Measurements from ENCODE around the gene PDE1C.
"Not testable (repeated sequence)": the region's sequence is repeated elsewhere in the genome, so short reads cannot be mapped to it uniquely, and the experiment has no call there.

Gene PDE1C

DNA sequence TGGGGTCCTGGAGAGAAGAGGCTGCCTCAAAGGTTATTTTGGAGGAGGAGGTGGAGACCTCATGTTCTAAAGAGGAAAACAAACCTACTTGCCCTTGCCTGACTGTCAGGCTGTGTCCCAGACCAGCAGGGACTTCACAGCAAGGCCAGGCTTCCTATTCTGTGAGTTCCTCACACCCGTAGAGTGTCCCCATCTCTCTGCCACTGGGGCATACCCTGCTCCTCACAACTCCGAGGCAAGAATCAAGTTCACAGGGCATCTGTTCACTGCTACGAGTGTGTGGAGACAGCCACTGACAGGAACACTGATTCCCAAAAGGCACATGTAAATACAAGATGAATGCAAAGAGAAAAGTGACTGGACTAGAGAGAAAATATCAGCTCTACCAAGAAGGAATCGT, 38.0 kb downstream of the PDE1C start:
- no peak overlapping the region for H3K27ac Mint-ChIP-seq (ENCODE audit: low read depth)
- peaks cover 23% of the 10 kb centered on the region for H3K9me3 Mint-ChIP-seq
- ATAC-seq (replicated peaks; ENCODE audit: extremely low read depth, poor library complexity, severe bottlenecking) = no peak
- DNase-seq (ENCODE audit: low spot score in 2 of 2) = no peak
- no peaks in the 10 kb centered on the region for H3K36me3 Mint-ChIP-seq (ENCODE audit: insufficient read depth)
- no peak overlapping the region for H3K4me3 Mint-ChIP-seq
- H3K27me3 Mint-ChIP-seq = no peaks in the 10 kb centered on the region
- H3K4me1 Mint-ChIP-seq = no peaks in the 10 kb centered on the region

DNA sequence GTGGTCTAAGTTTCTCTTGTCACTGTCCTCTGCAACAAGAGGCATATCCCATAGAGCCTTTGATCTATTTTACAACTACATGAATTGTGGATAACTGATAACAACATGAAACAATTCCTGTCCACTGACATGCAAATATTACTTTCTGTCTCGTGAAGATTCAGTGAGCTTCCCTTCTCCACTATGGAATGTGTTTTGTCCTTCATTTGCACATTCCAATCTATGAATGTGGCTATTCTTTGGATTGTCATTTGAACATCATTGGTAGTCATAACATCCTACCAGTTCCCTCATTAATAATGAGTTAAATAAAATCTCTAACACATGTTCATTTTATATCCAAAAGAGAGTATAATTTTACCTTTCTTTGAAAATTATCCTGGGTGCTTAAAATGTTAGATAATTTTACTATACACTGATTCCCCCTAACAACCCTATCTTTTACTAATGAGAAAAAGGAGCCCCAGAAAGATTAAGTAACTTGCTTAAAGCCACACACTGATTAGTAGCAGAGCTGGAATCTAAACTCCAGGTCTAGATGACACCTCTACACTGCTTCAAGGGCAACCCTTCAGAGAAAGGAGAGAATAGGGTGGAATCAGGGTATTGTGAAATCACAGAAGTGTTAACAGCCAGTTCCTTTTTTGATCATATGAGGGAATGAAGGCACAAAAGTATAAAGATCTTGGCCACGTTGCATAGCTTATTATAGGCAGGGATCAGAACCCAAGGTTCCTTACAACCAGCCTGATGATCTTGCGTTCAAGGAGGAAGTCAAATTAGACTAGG, 39.1 kb downstream of the PDE1C start:
- no peak for DNase-seq (ENCODE audit: low spot score in 2 of 2)
- Mint-ChIP-seq H3K36me3 (ENCODE audit: insufficient read depth) (peaks cover 1% of the 10 kb centered on the region), H3K9me3 (peaks cover 19% of the 10 kb centered on the region), H3K4me3 (no peak overlapping the region), H3K27ac (ENCODE audit: low read depth) (no peak overlapping the region), H3K27me3 (no peaks in the 10 kb centered on the region), H3K4me1 (no peaks in the 10 kb centered on the region)
- ATAC-seq (replicated peaks; ENCODE audit: extremely low read depth, poor library complexity, severe bottlenecking) = no peak

- H3K4me3 Mint-ChIP-seq = no peak overlapping the region
- no peaks in the 10 kb centered on the region for H3K27me3 Mint-ChIP-seq
- H3K9me3 Mint-ChIP-seq = peaks cover 11% of the 10 kb centered on the region
- ATAC-seq (replicated peaks; ENCODE audit: extremely low read depth, poor library complexity, severe bottlenecking) (no peak), DNase-seq (ENCODE audit: low spot score in 2 of 2) (no peak)
- peaks cover 2% of the 10 kb centered on the region for H3K36me3 Mint-ChIP-seq (ENCODE audit: insufficient read depth)
- H3K27ac Mint-ChIP-seq (ENCODE audit: low read depth) = no peak overlapping the region
- no peaks in the 10 kb centered on the region for H3K4me1 Mint-ChIP-seq
Observed at GRCh38 chr7:32026083-32026425, 44.2 kb downstream of the PDE1C start.

- no peak overlapping the region for H3K4me3 Mint-ChIP-seq
- peaks cover 11% of the 10 kb centered on the region for H3K9me3 Mint-ChIP-seq
- H3K27ac Mint-ChIP-seq (ENCODE audit: low read depth) = no peak overlapping the region
- H3K27me3 Mint-ChIP-seq = no peaks in the 10 kb centered on the region
- DNase-seq (ENCODE audit: low spot score in 2 of 2) (no peak), ATAC-seq (replicated peaks; ENCODE audit: extremely low read depth, poor library complexity, severe bottlenecking) (no peak)
- H3K36me3 Mint-ChIP-seq (ENCODE audit: insufficient read depth) = peaks cover 2% of the 10 kb centered on the region
- H3K4me1 Mint-ChIP-seq = no peaks in the 10 kb centered on the region
Observed at GRCh38 chr7:32025381-32026082, 44.7 kb downstream of the PDE1C start.

DNA sequence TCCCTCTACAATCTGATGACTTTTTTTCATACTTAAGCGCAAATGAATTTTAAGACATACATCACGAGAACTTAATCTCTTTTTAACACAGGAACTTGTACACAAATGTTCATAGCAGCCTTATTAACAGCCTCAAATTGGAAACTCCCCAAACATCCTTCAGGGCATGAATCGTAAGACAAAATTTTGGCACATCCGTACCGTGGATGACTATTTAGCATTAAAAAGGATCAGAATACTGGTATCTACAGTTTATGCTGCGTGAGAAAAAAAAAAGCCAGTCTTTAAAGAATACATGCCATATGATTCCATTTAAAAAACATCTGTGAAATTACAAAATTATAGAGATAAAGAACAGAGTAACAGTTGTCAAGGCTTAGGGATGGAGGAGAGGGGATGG, 46.8 kb downstream of the PDE1C start:
- DNase-seq (ENCODE audit: low spot score in 2 of 2) (no peak), ATAC-seq (replicated peaks; ENCODE audit: extremely low read depth, poor library complexity, severe bottlenecking) (no peak)
- Mint-ChIP-seq H3K27me3 (no peaks in the 10 kb centered on the region), H3K9me3 (peaks cover 14% of the 10 kb centered on the region), H3K27ac (ENCODE audit: low read depth) (no peak overlapping the region), H3K4me1 (no peaks in the 10 kb centered on the region), H3K4me3 (no peak overlapping the region), H3K36me3 (ENCODE audit: insufficient read depth) (peaks cover 2% of the 10 kb centered on the region)

DNA sequence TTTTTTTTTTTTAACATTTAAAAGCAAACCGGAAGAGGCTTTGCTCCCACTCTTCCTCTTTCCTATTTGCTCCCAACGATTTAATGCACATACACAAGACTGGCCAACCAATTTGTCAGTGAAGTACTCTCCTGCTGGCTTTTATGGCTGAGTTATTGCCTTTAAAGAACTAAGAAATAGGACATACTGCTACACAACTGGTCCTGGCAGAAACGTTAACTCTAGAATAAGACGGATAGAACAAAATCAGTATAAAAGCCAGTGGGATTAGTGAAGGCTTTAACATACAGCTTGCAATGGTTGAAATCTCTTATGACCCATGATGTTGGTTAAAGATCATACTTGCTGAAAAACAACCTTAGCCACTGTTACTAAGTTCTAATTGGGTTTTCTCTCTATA, 47.2 kb downstream of the PDE1C start:
- Mint-ChIP-seq H3K36me3 (ENCODE audit: insufficient read depth) (peaks cover 2% of the 10 kb centered on the region), H3K27me3 (no peaks in the 10 kb centered on the region), H3K4me1 (no peaks in the 10 kb centered on the region), H3K27ac (ENCODE audit: low read depth) (no peak overlapping the region), H3K9me3 (peaks cover 16% of the 10 kb centered on the region), H3K4me3 (no peak overlapping the region)
- DNase-seq (ENCODE audit: low spot score in 2 of 2) = no peak
- ATAC-seq (replicated peaks; ENCODE audit: extremely low read depth, poor library complexity, severe bottlenecking) = no peak

GRCh38 chr7:32020551-32021159, 49.6 kb downstream of the PDE1C start:
- H3K36me3 Mint-ChIP-seq (ENCODE audit: insufficient read depth) = no peaks in the 10 kb centered on the region
- ATAC-seq (replicated peaks; ENCODE audit: extremely low read depth, poor library complexity, severe bottlenecking) (no peak), DNase-seq (ENCODE audit: low spot score in 2 of 2) (no peak)
- peaks cover 16% of the 10 kb centered on the region for H3K9me3 Mint-ChIP-seq
- H3K27me3 Mint-ChIP-seq = no peaks in the 10 kb centered on the region
- H3K4me1 Mint-ChIP-seq = no peaks in the 10 kb centered on the region
- H3K4me3 Mint-ChIP-seq = no peak overlapping the region
- no peak overlapping the region for H3K27ac Mint-ChIP-seq (ENCODE audit: low read depth)

DNA sequence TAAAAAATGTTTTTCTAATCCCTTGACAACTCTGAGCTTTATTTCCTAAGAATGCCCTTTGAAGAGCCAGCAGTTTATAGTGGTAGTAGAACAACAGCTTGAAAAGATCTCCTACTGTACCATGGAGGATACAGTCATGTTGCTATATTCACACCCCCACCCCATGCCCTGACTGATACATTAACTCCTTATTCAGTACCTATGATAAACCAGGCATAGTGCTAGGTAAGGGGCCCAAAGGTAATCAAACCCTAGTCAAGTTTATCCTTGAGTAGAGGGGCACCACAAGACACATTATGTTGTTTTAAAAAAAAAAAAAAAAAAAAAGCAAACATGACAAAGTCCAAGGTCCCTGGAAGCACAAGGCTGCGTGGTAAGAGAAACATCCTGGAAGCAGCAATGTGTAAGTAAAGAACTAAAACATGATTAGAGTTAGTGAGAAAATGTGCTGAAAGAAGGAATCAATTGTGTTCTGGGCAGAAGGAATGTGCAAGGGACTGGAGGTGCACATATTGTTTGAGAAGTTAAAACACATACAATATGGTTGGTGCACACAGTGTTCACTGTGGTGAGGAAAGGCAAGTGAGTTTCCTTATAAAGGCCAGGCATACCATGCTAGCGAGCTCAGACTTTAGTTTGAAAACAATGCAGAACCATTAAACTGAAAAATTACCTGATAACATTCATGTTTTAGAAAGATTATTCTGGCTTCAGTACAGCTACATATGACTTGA, 51.2 kb downstream of the PDE1C start:
- H3K4me3 Mint-ChIP-seq = no peak overlapping the region
- peaks cover 10% of the 10 kb centered on the region for H3K9me3 Mint-ChIP-seq
- ATAC-seq (replicated peaks; ENCODE audit: extremely low read depth, poor library complexity, severe bottlenecking) (no peak), DNase-seq (ENCODE audit: low spot score in 2 of 2) (no peak)
- H3K27me3 Mint-ChIP-seq = no peaks in the 10 kb centered on the region
- no peaks in the 10 kb centered on the region for H3K4me1 Mint-ChIP-seq
- H3K36me3 Mint-ChIP-seq (ENCODE audit: insufficient read depth) = no peaks in the 10 kb centered on the region
- H3K27ac Mint-ChIP-seq (ENCODE audit: low read depth) = no peak overlapping the region

GRCh38 chr7:32015133-32015532, 55.1 kb downstream of the PDE1C start:
- H3K27me3 Mint-ChIP-seq = no peaks in the 10 kb centered on the region
- ATAC-seq (replicated peaks; ENCODE audit: extremely low read depth, poor library complexity, severe bottlenecking) (no peak), DNase-seq (ENCODE audit: low spot score in 2 of 2) (no peak)
- no peaks in the 10 kb centered on the region for H3K36me3 Mint-ChIP-seq (ENCODE audit: insufficient read depth)
- H3K27ac Mint-ChIP-seq (ENCODE audit: low read depth) = no peak overlapping the region
- H3K4me3 Mint-ChIP-seq = no peak overlapping the region
- H3K4me1 Mint-ChIP-seq = no peaks in the 10 kb centered on the region
- peaks cover 17% of the 10 kb centered on the region for H3K9me3 Mint-ChIP-seq

- H3K4me3 Mint-ChIP-seq; H3K36me3 Mint-ChIP-seq (ENCODE audit: insufficient read depth); ATAC-seq (replicated peaks; ENCODE audit: extremely low read depth, poor library complexity, severe bottlenecking); H3K4me1 Mint-ChIP-seq; H3K27me3 Mint-ChIP-seq; DNase-seq (ENCODE audit: low spot score in 2 of 2); H3K27ac Mint-ChIP-seq (ENCODE audit: low read depth): not testable (repeated sequence)
- H3K9me3 Mint-ChIP-seq = peaks cover 20% of the 10 kb centered on the region
Observed at GRCh38 chr7:32013471-32013870, 56.7 kb downstream of the PDE1C start.

DNA sequence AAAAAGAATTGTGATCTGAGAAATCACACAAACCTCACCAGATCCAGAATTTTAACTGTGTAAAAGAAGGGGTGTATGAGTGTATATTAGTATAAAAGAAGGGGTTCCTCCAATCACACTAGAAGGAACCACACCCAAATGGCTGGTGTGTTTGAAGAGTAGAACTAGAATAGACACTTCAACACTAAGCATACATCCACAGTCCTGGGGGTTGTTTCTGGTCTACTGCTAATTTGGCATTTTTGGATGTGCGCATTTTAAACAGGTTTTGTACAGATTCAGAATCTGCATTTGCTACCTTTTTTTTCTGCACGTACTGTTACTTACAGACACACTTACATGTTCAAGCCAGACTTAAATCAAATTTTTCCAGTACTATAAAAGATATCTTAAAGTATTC, 64.6 kb downstream of the PDE1C start:
- DNase-seq (ENCODE audit: low spot score in 2 of 2) (no peak), ATAC-seq (replicated peaks; ENCODE audit: extremely low read depth, poor library complexity, severe bottlenecking) (no peak)
- Mint-ChIP-seq H3K27me3 (no peaks in the 10 kb centered on the region), H3K9me3 (peaks cover 10% of the 10 kb centered on the region), H3K4me3 (no peak overlapping the region), H3K36me3 (ENCODE audit: insufficient read depth) (no peaks in the 10 kb centered on the region), H3K27ac (ENCODE audit: low read depth) (no peak overlapping the region), H3K4me1 (no peaks in the 10 kb centered on the region)

DNA sequence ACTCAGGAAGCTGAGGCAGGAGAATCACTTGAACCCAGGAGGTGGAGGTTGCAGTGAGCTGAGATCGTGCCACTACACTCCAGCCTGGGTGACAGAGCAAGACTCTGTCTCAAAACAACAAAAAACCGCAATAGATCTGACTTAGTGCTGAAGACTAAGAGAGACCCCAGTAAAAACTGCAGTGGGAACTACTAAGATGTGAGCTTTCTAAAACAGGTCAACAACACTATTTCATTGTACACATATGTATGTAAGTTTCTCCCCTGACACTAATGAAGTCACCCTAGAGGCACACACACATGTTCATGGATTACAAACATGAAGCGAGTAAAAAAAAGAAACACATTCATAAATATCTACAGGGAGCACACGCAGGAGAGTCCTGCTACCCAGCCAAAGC, 68.3 kb downstream of the PDE1C start:
- ATAC-seq (replicated peaks; ENCODE audit: extremely low read depth, poor library complexity, severe bottlenecking) (no peak), DNase-seq (ENCODE audit: low spot score in 2 of 2) (no peak)
- Mint-ChIP-seq H3K9me3 (peaks cover 12% of the 10 kb centered on the region), H3K4me3 (no peak overlapping the region), H3K36me3 (ENCODE audit: insufficient read depth) (no peaks in the 10 kb centered on the region), H3K4me1 (no peaks in the 10 kb centered on the region), H3K27ac (ENCODE audit: low read depth) (no peak overlapping the region), H3K27me3 (no peaks in the 10 kb centered on the region)

Measured in central memory CD8-positive, alpha-beta T cell (primary cell).